Measurements from ENCODE around the gene GPR160.

Gene GPR160

DNA sequence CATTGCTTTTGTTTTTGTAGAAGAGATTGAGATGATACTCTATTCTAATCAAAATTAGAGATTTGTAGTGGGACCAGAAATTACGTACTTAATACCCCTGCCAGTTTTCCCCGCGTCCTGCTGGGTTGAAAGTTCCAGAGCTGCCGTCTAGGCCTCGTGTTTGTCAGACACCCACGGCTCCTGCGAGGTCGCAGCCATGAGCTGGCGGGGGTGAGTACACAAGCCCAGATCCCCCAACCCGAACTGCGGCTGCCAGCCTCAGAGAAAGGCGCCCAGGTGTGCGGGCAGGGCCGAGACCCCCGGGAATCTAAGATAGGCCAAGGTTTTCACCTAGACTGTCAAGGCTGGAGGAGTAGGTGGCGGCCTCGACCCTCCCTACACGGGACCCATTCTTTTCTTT, 26.3 kb downstream of the GPR160 start:
- no peak for DNase-seq (ENCODE audit: low read depth)

DNA sequence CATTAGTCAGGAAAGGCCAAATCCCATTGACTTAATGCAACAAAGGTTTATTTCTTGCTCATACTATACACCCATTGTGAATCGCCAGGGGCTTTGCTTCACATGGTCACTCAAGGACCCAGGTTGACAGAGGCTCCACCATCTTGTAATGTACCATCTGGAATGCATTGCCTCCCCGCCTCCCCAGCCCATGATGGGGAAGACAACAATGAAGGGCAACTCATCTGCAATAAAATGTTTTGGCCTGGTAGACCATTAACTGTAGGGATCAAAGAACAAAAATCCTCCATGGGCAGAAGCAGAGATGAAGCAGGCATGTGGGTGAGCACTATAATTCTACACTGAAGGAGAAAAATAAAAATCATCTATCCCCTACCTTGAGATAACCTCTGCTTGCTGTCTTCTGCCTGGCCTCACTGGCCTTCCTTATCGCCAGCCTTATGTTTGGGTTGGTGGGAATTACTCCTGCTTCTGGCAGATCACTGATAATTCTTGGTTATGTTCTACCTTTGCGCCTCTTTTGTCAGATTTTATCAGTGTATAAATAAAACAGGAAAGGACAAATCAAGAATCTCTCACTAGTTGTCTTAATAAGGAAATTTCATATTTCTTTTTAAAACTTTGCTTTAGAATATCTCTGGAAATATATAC, 37.8 kb downstream of the GPR160 start:
- DNase-seq (ENCODE audit: low read depth), result no peak

DNA sequence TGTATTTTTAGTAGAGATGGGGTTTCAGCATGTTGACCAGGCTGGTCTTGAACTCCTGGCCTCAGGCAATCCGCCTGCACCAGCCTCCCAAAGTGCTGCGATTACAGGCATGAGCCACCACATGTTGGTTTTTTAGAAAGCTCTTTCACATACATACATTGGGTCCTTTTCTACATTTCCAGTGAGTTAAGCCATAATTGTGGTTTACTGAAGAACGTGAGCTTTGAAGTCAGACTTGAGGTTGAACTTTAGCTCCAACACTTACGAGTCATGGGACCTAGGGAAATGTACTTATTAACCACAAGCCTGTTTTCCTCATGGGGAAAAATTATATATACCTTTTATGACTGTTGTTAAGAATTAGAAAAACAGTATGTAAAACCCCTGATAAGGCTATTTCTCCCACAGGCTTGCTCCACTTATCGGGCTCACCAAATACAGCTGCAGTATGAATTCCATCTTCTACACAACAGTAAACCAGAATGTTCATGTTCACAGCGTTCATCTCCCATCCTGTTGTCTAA, 39.0 kb downstream of the GPR160 start:
- no peak for DNase-seq (ENCODE audit: low read depth)

DNA sequence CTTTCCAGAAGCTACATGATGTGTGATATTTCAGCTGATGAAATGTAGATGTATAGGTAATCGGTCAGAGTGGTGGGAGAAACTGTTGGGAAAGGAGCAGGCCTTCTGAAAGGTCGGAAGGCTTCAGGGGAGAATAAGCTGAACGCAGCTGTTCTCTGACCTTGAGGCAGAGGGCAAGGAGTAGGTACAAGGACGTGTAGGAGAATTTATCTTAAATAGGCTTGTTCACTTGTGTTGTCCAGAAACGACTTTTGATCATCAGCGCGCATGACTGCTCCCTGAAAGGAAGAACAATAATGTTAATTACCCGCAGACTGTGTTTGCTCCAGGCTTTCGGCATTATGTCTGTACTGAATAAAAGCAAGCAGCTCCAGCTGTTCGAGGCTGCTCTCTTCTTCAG, 39.6 kb downstream of the GPR160 start:
- DNase-seq (ENCODE audit: low read depth), result no peak

DNA sequence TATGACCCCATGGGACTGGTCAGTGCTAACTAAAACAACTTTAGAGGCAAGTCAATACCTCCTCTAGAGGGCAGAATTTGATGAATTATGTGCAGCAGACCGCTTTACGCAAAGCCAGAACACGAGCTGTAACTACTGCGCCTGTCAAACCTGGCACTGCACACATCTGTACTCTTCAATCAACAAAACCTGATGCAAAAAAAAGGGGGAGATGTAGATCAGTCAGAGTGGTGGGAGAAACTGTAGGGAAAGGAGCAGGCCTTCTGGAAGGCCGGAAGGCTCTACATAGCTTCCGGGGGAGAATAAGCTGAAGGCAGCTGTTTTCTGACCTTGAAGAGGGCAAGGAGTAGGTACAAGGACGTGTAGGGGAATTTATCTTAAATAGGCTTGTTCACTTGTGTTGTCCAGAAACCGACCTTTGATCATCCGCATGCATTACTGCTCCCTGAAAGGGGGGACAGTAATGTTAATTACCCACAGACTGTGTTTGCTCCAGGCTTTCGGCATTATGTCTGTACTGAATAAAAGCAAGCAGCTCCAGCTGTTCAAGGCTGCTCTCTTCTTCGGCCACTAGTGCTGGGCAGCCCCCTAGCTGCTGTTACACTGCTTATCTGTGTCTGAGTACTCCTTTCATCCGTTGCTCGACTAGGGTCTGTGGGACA, 41.0 kb downstream of the GPR160 start:
- no peak for DNase-seq (ENCODE audit: low read depth)

DNA sequence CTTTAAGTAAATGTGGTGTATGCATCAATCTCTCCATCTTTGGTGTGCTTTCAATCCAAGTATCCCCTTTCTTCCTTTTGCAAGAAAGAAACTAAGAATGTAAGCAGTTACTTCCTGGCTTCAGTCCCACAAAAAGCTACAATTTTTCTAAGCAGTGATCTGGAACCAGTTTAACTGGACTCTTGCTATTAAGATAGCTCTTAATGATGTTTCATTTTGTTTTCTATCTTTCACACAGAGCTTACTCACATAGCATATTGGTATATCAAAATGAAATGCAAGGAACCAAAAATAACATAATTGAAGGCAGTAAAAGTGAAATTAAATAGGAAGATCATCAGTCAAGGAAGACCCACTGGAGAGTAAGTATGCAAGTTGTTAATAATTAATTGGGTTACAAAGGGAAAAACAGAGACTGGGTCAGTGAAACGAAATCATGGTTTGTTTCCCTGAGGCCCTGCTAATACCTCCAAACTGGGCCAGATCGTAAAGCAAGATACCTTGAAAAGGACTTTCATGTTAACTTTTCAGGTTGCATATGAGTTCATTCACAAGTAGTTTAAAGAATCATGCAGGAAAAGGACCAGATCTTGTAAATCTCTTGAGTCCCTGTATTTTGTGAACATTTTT, 41.9 kb downstream of the GPR160 start:
- no peak for DNase-seq (ENCODE audit: low read depth)

DNA sequence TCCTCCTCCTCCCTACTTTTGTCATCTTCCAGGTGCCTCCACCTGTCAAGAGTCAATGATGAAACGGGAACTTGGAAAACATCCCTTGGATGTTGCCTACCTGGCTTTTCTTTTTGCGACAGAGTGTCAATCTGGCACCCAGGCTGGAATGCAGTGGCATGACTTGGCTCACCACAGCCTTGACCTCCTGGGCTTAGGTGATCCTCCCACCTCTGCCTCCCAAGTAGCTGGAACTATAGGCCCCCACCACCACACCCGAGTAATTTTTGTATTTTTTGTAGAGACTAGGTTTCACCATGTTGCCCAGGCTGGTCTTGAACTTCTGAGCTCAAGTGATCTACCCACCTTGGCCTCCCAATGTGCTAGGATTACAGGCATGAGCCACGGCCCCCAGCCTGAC, 42.8 kb downstream of the GPR160 start:
- DNase-seq (ENCODE audit: low read depth), result no peak

DNA sequence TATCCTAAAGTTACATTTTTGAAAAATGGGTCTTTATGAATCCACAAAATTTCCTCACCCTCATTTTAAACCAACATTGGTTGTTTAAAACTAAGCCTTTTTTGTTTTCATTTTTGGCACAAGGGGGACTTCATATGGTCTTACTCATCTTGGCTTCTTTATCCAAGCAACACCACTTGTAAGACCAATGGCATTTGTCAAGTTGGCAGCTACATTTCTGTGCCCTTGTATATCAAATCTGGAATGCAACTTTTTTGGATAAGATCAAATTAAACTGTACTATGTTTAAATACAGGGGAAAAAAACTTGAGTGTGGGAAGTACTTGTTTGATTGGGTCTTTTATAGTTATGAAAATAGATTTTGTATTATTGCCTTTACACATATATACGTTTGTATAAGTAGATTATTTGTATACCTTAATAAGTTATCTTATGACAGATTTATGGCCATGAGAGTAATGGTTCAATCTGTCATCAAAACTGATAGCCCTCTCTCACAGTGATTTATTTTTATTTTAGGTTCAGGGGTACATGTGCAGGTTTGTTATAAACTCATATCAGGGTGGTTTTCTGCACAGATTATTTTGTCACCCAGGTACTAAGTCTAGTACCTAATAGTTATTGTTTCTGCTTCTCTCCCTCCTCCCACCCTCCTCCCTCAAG, 43.4 kb downstream of the GPR160 start:
- no peak for DNase-seq (ENCODE audit: low read depth)

DNA sequence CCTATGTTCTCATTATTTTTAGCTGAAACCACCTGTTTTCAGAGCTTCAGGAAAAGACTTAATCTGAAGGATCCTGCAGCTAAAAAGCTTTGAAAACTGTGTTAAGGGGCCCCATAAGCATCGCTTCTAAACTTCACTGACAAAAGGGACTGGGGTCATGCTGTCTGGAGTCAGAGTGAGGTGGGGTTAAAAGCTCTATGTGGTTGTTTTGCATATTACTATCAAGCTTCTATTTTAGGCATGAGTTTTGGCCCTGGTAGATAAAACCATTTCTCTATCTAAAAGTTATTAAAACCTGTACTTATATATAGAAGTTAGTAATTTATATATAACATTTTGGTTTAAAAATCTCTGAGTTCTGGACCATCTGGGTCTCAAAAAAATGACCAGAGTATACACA, 45.5 kb downstream of the GPR160 start:
- no peak for DNase-seq (ENCODE audit: low read depth)

DNA sequence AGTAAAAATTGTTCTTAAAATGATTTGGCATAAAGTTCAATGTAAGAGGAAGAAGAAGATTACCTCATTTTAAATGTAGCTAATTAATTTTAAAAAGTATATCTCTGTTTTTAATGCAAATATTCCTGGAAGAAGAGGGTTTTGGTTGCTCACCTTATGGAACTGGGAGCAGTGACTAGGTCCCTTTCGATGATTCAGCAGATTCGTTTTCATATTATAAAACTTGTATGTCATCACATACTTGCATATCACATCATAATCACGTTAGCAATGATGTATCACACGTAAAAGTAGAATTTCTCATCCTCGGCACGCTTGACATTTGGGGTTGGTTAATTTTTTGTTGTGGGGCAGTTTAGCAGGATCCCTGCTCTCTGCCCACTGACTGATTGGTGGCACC, 47.6 kb downstream of the GPR160 start:
- no peak for DNase-seq (ENCODE audit: low read depth)

DNA sequence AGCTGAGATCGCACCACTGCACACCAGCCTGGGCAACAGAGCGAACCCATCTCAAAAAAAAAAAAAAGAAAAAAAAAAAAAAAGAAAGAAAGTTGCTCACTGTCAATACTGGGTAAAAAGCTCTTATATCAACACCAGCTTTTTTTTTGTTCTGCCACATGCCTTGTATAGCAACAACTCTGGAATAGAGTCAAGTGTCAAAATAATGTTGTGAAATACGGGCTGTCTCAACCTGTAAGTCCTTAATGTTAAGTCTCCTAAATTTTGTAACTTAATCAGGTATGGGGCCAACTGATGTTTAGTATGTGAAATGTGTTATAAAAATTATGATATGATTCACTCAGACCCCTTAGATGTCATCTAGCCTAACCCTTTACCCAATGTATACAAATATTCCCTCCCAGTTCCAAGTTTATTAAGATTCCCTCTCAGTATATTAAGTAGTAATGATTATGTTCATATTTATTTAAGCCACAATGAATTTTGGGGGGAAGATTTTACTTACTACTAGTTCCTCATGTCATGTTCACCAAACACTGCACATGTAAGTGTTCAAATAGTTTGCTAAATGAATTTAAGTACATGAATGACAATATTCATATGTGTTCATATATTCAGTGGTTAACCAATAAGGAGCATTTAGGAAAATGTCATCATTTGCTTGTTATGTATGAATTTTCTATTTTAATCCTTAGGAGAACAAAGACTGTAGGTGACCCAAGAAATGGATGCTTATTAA, 52.2 kb downstream of the GPR160 start:
- no peak for DNase-seq (ENCODE audit: low read depth)

DNA sequence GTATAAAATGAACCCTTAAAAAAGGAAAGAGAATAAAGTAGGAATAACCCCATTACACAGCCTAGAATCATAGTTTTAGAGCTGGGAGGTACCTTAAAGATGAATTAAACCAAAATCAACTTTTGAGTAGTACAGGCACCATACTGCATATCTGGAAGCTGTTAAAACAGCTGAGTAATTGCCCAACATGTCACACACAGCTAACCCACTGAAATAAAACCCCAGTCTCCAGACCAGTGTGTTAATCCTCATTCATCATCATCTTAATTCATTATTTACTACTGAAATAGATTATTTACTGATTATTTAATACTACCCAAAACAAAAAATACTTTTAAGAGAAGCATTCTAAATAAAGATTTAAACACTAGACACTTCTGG, 52.8 kb downstream of the GPR160 start:
- DNase-seq (ENCODE audit: low read depth), result no peak

DNA sequence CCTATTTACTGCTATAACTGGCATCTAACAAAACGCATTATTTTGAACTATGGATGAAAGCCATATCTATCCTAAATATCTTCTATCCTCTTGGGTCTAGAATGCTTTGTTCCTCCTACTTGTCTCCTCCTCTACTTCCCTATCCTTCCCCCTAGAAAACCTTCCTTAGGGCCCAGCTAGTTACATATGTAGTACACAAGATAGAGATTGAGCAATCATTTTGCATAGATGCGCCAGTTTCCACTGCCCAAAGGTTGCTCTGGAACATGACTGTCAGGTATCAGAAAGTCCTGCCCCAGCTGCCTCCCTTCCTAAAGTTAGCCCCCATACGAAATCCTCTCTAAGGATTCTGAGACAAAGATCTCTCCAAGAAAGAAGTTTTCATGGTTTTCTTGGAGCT, 55.1 kb downstream of the GPR160 start:
- DNase-seq (ENCODE audit: low read depth), result no peak

DNA sequence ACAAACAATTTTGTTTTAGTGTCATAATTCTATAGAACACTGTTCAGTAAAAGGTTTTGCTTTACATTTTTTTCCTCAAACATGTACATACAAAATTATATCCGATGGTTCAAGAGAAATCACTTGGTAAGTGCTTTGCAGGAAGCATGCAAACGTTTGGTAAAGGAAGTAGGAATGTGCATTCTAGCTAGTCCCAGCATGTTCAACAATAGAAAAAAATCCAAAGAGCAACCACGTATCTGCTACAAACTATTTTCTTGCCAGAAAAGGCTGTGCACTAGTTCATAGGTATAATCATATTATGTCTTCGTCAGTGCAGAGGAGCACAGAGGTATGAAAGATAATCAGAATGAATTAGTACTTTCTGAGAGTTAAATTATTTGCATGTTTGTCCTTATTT, 58.0 kb downstream of the GPR160 start:
- no peak for DNase-seq (ENCODE audit: low read depth)

DNA sequence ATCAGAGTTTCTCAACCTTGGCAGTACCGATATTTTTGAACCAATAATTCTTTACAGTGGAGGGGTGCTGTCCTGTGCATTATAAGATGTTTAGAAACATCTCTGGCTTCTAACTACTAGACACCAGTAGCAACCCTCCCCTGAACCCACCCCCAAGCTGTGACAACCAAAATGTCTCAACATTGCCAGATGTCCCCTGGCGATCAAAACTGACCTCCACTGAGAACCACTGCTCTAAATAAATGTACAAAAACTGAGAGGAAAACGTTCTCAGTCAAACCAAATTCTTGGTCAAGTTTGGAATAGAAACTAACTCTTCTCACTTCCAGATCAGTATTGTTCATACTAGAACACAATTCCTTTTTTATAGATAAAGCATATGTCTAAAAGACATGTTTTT, 58.5 kb downstream of the GPR160 start:
- DNase-seq (ENCODE audit: low read depth), result no peak

DNA sequence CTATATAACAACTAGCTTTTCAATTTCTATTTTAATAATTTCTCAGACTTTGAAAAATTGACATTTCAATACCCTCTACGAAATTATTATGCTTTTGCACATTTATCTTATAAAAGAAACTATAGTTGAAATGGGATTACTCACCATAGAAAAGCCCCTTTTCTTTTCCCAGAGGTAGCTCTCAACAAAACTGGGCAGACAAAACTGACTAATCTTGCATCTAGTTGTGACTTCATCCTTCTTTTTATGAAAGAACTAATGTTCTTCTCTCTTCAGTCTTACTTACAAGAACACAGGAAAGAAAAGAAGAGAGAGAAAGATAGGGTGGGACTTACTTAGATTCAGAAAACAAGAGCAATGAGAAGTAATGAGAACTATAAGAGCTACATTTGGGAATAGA, 61.0 kb downstream of the GPR160 start:
- no peak for DNase-seq (ENCODE audit: low read depth)

DNA sequence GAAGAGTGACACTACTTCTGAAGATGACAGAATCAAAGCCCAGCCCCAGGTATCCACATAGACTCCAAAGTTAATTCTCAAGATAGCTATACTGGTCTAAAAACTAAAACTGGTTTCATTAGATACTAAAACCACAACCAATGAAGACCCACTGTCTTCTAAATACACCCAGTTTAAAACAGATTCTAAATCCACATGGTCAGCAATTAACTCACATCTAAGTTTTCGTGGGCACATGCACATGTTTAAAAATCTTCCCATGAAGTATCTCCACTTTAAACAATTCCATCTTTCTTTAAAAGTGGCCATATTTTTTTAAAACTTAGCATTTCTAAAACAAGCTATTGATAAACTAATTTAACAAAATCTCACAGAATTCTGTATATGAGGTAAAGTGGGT, 63.1 kb downstream of the GPR160 start:
- DNase-seq (ENCODE audit: low read depth), result no peak

DNA sequence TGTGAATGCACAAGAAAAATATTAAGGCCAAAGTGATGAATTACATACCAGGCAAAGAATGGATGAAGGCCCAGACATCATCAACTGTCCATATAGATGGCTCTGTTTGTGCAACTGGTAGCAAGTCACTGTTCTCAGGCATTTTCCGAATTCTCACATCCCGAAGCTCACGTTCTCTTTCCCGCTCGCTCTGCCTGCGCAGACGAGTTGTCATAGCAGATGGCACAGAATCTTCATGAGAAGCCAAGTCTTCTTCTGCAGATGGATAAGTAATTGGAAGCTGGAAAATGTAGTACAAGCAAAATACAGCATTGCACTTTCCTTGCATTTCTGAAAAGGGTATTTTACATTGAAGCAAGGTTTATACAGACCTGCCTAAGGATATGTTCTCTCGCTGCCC, 64.6 kb downstream of the GPR160 start:
- DNase-seq (ENCODE audit: low read depth), result no peak

DNA sequence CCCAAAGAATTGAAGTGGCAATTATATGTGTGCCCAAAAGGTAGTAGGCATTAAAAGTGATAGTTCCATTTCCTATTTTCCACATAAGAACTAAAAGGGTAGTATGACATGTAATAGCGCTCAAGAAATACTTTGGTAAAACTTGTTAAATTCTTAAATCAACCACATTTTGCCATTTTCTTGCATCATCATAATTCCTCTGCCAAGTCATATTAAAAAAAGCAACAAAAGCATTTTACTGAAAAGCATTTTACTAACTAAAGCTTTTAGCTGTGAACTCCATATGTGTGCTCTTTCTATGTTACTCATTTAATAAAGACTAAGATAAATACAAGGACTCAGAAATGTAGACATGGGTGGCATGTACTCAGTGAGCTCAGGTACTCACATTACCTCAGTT, 70.1 kb downstream of the GPR160 start:
- DNase-seq (ENCODE audit: low read depth), result no peak

DNA sequence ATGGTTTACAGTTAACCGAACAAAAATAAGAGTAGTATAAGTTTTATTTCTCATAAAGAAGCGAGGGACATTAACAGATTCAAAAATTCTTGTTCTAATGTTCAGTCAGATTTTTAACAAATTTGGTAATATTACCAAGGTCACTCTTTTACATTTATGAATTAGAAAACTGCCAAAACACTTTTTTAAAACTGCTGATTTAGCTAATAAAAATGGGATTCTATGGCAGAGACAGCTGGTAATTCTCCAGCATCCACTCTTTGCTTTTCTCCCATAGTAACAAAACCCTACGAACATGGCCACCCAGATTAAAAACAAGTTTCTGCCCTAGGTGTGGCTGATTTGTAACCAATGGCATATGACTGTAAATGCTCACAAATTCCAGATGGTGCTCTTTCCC, 71.2 kb downstream of the GPR160 start:
- DNase-seq (ENCODE audit: low read depth), result no peak

DNA sequence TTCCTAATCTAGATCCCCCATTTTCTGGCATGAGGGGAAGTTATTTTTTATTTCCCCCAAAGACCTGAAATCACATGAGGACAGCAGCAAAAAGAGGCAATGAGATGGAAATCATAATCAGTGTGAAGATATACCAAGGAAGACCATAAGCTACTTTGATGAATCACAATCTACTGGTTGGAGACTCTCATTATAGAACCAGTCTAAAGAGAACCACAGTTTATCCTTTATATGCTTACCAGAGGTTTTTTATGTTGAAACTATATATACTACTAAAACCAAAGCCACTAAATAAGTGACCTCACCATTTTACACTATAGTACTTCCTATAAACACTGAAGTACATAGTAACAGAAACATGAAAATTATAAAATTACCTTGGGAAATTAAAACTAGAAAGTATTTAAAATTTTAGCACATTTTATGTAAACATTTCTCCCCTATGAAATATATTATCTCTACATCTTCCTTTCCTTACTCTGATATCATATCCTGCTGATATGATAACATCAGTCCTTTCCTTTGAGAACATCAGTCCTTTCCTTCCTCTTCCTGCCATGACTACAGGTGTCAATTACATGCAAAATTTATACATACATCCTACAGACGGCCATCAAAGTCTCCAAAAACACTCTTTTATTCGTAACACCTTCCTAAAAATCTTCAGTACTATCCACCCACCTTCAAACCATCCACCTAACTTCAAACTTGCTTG, 71.9 kb downstream of the GPR160 start:
- no peak for DNase-seq (ENCODE audit: low read depth)
